HG03103 (cell line): ENCODE measurements around the gene P2RX2.

Experiments
- ATAC-seq: cut with Tn5 transposase; IDR thresholded peaks from one replicate; pipeline ENCODE4 v1.9.1; 2021; ENCODE audit warnings: low read depth; ENCODE audit not compliant: unreplicated experiment

Gene P2RX2

DNA sequence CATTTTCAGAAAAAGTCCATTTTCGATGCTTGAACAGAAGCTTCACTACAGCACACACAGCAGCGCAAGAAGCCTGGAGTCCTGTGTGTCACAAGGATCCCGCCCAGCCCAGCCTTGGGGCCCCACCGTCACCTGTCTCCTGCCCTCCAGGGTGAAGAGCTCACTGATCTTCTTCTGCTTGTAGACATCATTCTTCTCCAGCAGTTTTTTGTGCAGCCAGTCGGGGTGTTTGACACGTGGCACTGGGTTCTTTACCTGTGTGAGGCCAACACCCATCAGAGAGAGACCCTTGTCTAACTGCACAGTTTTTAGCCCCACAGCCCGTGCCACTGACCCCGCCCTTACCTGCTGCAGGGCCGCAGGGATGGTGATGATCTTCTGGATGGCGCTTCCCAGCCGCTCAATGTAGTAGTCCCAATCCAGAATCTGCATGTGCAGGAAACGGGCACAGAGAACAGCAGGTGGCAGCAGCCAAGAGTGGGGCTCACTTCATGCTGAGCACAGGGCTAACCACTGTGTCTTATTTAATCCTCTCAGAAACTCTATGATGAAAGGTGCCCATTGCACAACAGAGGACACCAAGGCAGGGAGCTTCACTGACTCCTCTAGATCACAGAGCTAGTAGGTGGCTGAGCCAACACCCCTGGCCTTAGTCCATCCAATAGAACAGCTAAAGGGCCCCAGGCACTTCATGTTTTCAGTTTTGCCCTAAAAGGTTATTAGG lies 38.6 kb downstream of the P2RX2 start:
- ATAC-seq: no peak

GRCh38 chr12:132658149-132658894 lies 39.7 kb downstream of the P2RX2 start:
- ATAC-seq: no peak

DNA sequence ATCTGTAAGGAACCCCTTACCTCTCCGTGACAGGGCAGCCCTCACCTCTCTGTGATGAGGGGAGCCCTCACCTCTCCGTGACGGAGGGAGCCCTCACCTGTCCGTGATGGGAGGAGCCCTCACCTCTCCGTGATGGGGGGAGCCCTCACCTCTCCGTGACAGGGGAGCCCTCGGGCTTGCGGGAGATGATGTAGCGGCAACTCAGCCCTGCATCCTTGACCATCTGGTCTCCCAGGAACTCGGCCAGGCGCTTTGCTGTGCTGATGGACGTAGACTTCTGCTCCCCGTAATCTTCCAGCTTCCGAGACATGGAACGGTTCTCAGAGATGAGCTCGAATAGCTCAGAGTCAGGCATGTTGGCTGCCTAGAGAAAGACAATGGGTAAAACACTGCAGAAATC lies 40.6 kb downstream of the P2RX2 start:
- ATAC-seq: no peak

- no peak for ATAC-seq
These were observed 41.5 kb downstream of the P2RX2 start for GRCh38 chr12:132660052-132660451.

GRCh38 chr12:132660996-132661395 lies 42.4 kb downstream of the P2RX2 start:
- no peak for ATAC-seq

DNA sequence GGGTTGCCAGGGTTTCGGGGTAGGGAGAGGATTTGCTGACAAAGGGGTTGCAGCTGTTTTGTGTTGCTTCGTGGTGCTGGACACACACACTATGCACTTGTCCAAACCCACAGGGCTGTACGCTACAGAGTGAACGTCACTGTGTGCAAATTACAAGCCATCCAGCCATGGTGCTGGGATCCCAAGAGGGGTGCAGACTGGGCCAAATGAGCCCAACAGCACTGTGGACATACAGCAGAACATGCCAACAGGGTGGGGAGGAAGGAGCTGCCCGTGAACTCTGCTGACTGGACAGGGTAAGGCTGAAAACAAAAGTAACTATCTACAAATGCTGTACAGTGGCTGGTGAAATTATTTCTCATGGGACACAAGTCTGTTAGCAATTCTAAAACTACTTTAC lies 43.4 kb downstream of the P2RX2 start:
- no peak for ATAC-seq

DNA sequence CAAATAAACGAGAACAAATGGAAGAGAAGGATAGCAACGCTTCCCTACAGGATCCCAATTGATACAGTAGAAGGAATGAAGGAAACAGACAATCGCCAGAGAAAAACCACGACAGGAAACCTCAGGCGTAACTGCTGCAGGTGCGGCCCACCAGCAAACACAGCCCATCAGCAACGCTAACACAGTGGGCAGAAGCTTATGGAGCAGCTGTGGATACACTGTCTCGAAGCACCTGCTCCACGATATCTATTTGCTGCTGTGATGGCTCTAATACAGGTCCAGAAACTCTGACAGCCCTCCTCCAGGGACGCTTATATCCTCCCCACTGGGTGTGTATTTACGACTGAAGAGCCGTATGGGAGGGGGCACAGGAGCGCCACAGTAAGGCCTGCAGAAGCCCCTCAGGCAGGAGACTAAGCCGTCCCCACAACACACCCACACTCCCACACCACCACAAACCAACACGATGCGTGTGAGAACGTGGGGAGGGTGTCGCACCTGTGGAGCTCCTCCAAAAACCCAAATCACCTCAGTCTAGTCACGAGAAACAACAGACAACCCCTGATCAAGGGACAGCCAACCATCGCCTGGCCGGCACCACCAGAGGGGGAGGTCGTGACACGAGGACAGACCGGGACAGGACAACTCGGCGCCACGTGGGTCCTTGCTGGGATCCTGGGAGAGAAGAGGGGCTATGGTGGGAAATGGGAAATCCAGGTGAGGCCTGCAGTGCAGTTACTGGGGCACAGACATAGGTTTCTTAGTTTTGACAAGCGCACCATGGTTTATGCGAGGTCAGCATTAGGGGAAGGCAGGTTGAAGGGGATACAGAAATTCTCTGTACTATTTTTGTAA lies 44.6 kb downstream of the P2RX2 start:
- ATAC-seq: no peak

DNA sequence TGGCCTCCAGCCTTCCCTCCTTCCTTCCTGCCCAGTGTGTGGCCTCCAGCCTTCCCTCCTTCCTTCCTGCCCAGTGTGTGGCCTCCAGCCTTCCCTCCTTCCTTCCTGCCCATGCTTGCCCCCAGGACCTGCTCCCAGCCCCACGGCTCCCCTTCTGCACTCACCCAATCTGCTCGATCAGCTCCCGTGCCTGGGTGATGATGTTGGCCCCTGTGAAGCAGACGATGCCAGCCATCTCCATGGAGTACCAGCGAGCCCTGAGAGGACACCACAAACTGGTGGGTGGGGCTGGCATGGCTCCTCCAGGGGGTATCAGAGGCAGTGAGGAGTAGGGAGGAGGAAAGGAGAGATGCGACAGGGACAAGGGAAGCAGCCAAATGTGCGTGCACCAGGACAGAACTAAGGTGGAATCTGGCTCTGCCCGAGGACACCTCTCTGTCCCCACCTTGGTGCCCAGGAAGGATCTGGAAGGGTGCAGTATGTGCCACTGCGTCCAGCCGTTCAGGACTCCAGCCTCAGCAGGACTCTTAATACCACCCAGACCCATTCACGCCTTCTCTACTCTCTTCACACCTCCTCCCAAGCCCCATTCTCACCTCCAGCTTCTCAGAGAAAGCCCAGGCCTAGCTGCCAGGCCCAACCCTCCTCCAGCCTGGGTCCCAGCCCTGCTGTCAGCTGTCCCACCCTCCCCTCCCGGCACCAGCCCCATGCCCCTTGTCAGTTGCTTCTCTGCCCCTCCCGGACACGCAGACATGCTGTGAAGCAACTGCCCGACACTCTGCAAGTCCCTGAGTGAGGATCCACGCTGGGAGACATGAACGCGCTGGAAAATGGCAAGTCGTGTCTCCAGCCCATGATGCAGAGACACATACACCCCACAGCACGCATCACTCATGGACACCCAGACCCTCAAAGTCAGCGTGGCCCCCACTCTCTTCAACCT lies 45.9 kb downstream of the P2RX2 start:
- no peak for ATAC-seq

- ATAC-seq: no peak
These were observed 46.5 kb downstream of the P2RX2 start for GRCh38 chr12:132665149-132665491.

DNA sequence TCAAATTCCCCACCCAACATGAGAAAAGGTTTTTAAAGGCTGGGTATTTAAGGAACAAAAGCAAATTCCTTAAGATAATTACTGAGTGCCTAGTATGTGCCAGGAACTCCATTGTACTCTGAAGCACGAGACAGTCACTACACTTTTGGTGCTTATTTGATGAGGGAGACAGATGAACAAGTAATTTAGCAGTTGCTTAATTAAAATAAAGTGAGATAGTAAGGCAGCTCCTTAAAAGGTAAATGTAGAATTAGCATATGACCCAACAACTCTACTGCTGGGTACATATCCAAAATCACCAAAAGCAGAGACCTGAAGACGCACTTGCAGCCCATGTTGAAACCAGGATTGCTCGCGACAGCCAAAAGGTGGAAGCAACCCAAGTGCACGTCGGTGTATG lies 47.2 kb downstream of the P2RX2 start:
- no peak for ATAC-seq

GRCh38 chr12:132668191-132669088 lies 49.9 kb downstream of the P2RX2 start:
- no peak for ATAC-seq

DNA sequence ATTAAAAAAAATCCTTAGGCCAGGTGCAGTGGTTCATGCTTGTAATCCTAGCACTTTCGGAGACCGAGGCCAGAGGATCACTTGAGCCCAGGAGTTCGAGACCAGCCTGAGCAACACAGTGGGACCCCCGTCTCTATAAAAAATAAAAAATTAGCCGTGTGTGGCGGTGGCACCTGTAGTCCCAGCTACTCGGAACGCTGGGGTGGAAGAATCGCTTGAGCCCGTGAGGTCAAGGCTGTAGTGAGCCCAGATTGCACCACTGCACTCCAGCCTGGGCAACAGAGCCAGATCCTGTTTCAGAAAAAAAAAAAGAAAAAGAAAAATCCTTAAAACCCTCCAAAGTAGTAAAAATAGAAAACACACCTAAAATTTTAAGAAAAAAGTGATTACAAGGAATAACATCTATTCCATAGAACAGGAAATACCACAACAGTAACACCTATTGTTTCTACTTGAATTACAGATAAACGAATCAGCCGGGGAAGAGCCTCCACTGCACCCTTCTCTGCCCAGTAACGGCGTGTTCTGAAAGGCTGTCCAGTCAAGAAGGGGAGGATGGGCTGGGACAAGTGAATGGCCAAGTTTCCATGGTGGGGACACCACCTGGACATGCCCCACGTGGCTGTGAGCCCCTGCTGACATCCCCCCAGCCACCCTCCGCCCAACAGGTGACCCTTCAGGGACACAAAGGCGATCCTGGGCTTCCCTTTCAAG lies 50.7 kb downstream of the P2RX2 start:
- ATAC-seq: no peak
